GM23248 (cell line): Measurements from ENCODE around the gene LURAP1L. TPM values are rescaled to one million over a fixed set of nuclear protein-coding genes. Genes with fewer than 3 reads are reported as not detected.

Experiments
- DNase-seq: peaks from one replicate; pipeline ENCODE4 v3.0.0-alpha.2; 2015
- H2AFZ ChIP-seq: fragments of 200-600 bp; sonication (generic); 2 replicates; pipeline ENCODE4 v1.6.1; 2016; ENCODE audit warnings: antibody characterized with exemption
- H3F3A ChIP-seq: fragments of 200-600 bp; sonication (generic); 2 replicates; pipeline ENCODE4 v1.6.1; 2016; ENCODE audit warnings: mild to moderate bottlenecking, antibody characterized with exemption, mixed run types; ENCODE audit not compliant: insufficient read depth
- H3K27ac ChIP-seq: fragments of 200-600 bp; sonication (generic); 2 replicates; pipeline ENCODE4 v1.5.1; 2016; ENCODE audit warnings: mild to moderate bottlenecking
- H3K27me3 ChIP-seq: fragments of 200-600 bp; sonication (generic); replicated peaks from 2 replicates; pipeline ENCODE4 v1.6.1; 2016; ENCODE audit warnings: mild to moderate bottlenecking; ENCODE audit not compliant: insufficient read depth
- H3K36me3 ChIP-seq: fragments of 200-600 bp; sonication (generic); 2 replicates; pipeline ENCODE4 v1.6.1; 2016; ENCODE audit warnings: low read depth, mild to moderate bottlenecking
- H3K4me1 ChIP-seq: fragments of 200-600 bp; sonication (generic); 2 replicates; pipeline ENCODE4 v1.6.1; 2016; ENCODE audit warnings: mild to moderate bottlenecking; ENCODE audit not compliant: insufficient read depth
- H3K4me2 ChIP-seq: fragments of 200-600 bp; sonication (generic); one replicate; pipeline ENCODE4 v1.6.1; 2016; ENCODE audit warnings: mild to moderate bottlenecking; ENCODE audit not compliant: unreplicated experiment
- H3K4me3 ChIP-seq: fragments of 200-600 bp; sonication (generic); 2 replicates; pipeline ENCODE4 v1.5.1; 2016; ENCODE audit warnings: mild to moderate bottlenecking
- H3K79me2 ChIP-seq: fragments of 200-600 bp; sonication (generic); 2 replicates; pipeline ENCODE4 v1.6.1; 2016; ENCODE audit warnings: mild to moderate bottlenecking; ENCODE audit not compliant: insufficient read depth
- H3K9ac ChIP-seq: fragments of 200-600 bp; sonication (generic); 2 replicates; pipeline ENCODE4 v1.6.1; 2016; ENCODE audit warnings: mild to moderate bottlenecking
- H3K9me2 ChIP-seq: fragments of 200-600 bp; sonication (generic); 2 replicates; pipeline ENCODE4 v1.6.1; 2016; ENCODE audit warnings: mixed run types, mild to moderate bottlenecking, moderate library complexity; ENCODE audit not compliant: insufficient read depth
- H3K9me3 ChIP-seq: fragments of 200-600 bp; sonication (generic); one replicate; pipeline ENCODE4 v1.6.1; 2017; ENCODE audit warnings: low read depth
- H4K20me1 ChIP-seq: fragments of 200-600 bp; sonication (generic); 2 replicates; pipeline ENCODE4 v1.6.0; 2016; ENCODE audit not compliant: insufficient read depth
- EZH2 ChIP-seq: fragments of 200-600 bp; sonication (generic); IDR thresholded peaks from 2 replicates; pipeline ENCODE4 v1.6.1; 2018; ENCODE audit warnings: antibody characterized with exemption, mild to moderate bottlenecking; ENCODE audit not compliant: insufficient read depth, poor library complexity, severe bottlenecking
- EZH2phosphoT487 ChIP-seq: fragments of 200-600 bp; sonication (generic); IDR thresholded peaks from 2 replicates; pipeline ENCODE4 v1.6.1; 2018; ENCODE audit warnings: antibody characterized with exemption, moderate library complexity, mild to moderate bottlenecking, low read depth; ENCODE audit not compliant: insufficient read depth
- WGBS, 2 experiments: methylation state at CpG; one replicate each; pipeline ENCODE4 v1.1.6; 2015 to 2017; ENCODE audit warnings: low lambda C conversion rate in 2 of 2, low coverage in 1 of 2; ENCODE audit errors: missing lambda C conversion rate in 2 of 2; 5-methylcytosine and 5-hydroxymethylcytosine counted together
- in situ Hi-C: fragments of 300-500 bp; cut with MboI; formaldehyde crosslinking; loops from 2 replicates; pipeline ENCODE4 v1.15.0; 2020
- polyA plus RNA-seq: library from polyadenylated mRNA; unstranded; fragments of >200 nt; fragmentation: Nextera tagmentation; extraction: Ambion mirVana; gene quantifications from 2 replicates; pipeline ENCODE4 v1.2.1, GENCODE V29; 2016
- total RNA-seq: library from RNA; depleted of rRNA; stranded (reverse); fragments of >200 nt; shearing (Covaris generic); gene quantifications from 2 replicates; pipeline ENCODE4 v1.2.3, GENCODE V29; 2014

LURAP1L gene
- total and polyA plus RNA-seq, 2 experiments from 2014 or later: 16.2 to 26.8 TPM

DNA sequence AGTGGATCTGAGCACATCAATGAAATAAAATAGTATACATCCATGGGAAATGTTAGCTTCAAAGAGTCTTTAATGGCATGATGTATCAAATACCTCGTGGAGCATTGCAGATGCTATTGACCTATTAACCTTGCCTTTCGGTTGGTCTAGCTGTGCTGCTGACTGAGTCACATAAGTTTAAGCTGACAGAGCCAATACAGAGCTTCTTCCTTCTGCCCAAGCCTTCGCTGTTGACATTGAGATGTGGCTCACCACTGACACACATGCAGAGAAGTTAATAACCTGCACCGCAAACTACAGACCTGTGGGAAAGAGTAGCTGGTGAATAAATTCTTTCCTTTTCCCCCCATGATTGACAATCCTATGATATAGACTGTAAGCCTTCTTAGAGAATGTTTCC lies 78.2 kb downstream of the LURAP1L start:
- Histone ChIP-seq H3K4me3 (no peak overlapping the region), H3K27me3 (no peaks in the 10 kb centered on the region), H3K36me3 (no peaks in the 10 kb centered on the region), H3K79me2 (no peaks in the 10 kb centered on the region), H3K9me2 (no peaks in the 10 kb centered on the region), H4K20me1 (no peaks in the 10 kb centered on the region), H2AFZ (no peak overlapping the region), H3K4me1 (peaks cover 12% of the 10 kb centered on the region), H3F3A (no peaks in the 10 kb centered on the region), H3K9ac (no peak overlapping the region), H3K9me3 (no peaks in the 10 kb centered on the region), H3K4me2 (no peak overlapping the region), H3K27ac (no peak overlapping the region)
- TF ChIP-seq EZH2phosphoT487 (no peak), EZH2 (no peak)
- no peak for DNase-seq
- 86 to 91% methylated on average over 4 of the region's 4 CpGs for WGBS, 2 experiments
- in situ Hi-C loops: no loop called here

DNA sequence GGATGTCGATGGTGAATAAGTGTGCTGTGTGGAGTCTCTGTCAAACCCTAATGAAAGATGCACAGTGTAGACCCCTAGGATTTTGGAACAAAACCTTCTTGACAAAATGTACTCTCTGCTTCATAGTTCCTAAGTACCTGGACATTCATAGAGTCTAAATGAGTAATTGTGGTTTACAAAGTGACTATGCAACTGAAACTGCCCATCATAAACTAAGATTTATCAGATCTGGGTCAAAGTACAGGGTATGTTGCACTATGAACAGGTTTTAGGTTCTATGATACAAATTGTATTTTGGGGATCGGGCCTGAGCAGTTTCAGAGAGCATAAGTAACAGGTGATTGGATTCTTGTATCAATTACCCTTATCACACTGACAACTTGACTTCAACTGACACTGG lies 79.4 kb downstream of the LURAP1L start:
- no peak overlapping the region for H3K9ac ChIP-seq
- no peak overlapping the region for H3K4me2 ChIP-seq
- no peak overlapping the region for H2AFZ ChIP-seq
- peaks cover 9% of the 10 kb centered on the region for H3F3A ChIP-seq
- DNase-seq: no peak
- H3K36me3 ChIP-seq: no peaks in the 10 kb centered on the region
- peaks cover 20% of the 10 kb centered on the region for H3K4me1 ChIP-seq
- no peaks in the 10 kb centered on the region for H3K9me2 ChIP-seq
- H3K27ac ChIP-seq: no peak overlapping the region
- no peak overlapping the region for H3K4me3 ChIP-seq
- no peaks in the 10 kb centered on the region for H4K20me1 ChIP-seq
- 96 to 98% methylated on average over 2 of the region's 2 CpGs for WGBS, 2 experiments
- in situ Hi-C loops: no loop called here
- no peaks in the 10 kb centered on the region for H3K79me2 ChIP-seq
- TF ChIP-seq EZH2 (no peak), EZH2phosphoT487 (no peak)
- no peaks in the 10 kb centered on the region for H3K9me3 ChIP-seq
- no peaks in the 10 kb centered on the region for H3K27me3 ChIP-seq

DNA sequence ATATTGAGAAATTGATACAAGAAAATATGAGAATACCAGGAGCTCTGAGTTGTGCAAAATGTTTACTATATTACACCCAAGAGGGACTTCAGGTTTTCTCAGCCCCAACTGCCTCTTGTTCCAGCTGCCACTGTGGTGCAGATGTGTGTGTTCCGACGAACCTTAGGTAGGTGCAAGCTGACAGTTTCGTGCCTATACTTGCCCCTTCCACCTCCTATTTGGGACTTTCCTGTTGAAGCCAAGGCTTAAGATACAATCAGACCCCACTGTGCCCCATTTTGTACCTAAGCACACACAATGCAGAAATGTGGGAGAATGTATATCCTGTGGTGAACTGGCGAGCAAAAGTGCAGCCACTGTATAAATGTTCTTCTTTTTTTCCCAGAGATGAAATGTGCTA lies 80.2 kb downstream of the LURAP1L start:
- peaks cover 22% of the 10 kb centered on the region for H3K4me1 ChIP-seq

DNA sequence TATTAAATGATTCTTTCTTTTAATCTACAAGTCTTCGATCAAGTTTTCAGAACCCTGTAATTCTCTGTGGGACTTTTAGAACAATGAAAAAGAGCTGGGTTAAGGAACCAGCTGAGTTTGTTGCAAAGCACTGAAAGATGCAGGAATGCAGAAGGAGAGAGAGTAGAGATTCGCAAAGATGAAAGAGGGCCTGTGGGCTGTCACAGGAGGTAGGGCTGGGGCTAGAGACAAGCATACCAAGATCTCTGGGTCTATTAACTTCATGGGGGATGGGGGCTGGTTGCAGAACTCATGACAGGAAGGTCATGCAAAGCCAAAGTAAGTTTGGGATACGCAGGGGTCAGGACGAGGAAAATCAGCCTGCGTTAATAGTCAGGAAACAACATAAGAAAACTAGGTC lies 81.8 kb downstream of the LURAP1L start:
- DNase-seq: no peak
- Histone ChIP-seq H3K9me2 (no peaks in the 10 kb centered on the region), H3K79me2 (no peaks in the 10 kb centered on the region), H3K4me2 (no peak overlapping the region), H3F3A (peaks cover 28% of the 10 kb centered on the region), H2AFZ (no peak overlapping the region), H3K9me3 (no peaks in the 10 kb centered on the region), H3K4me3 (no peak overlapping the region), H3K4me1 (peaks cover 26% of the 10 kb centered on the region), H4K20me1 (no peaks in the 10 kb centered on the region), H3K9ac (no peak overlapping the region), H3K27ac (no peak overlapping the region), H3K36me3 (no peaks in the 10 kb centered on the region), H3K27me3 (no peaks in the 10 kb centered on the region)
- WGBS, 2 experiments: 64 to 73% methylated on average over 5 of the region's 5 CpGs
- in situ Hi-C loops: no loop called here
- TF ChIP-seq EZH2phosphoT487 (no peak), EZH2 (no peak)

More for the DNA sequence above, 80.2 kb downstream of the LURAP1L start:
- in situ Hi-C loops: no loop called here
- no peak for TF ChIP-seq EZH2phosphoT487
- no peak for TF ChIP-seq EZH2
- no peaks in the 10 kb centered on the region for H4K20me1 ChIP-seq
- no peak overlapping the region for H3K9ac ChIP-seq
- no peaks in the 10 kb centered on the region for H3K9me2 ChIP-seq
- no peaks in the 10 kb centered on the region for H3K9me3 ChIP-seq
- no peaks in the 10 kb centered on the region for H3K27me3 ChIP-seq
- H3K4me3 ChIP-seq: no peak overlapping the region
- H3K4me2 ChIP-seq: no peak overlapping the region
- H3K79me2 ChIP-seq: no peaks in the 10 kb centered on the region
- no peak overlapping the region for H2AFZ ChIP-seq
- H3F3A ChIP-seq: peaks cover 17% of the 10 kb centered on the region
- DNase-seq: no peak
- no peak overlapping the region for H3K27ac ChIP-seq
- 83 to 86% methylated on average over 4 of the region's 4 CpGs for WGBS, 2 experiments
- H3K36me3 ChIP-seq: no peaks in the 10 kb centered on the region
